AG09319 (cell line): ENCODE measurements around the gene CFAP97D2.

ENCODE experiments used
- DNase-seq: peaks from one replicate; pipeline ENCODE4 v3.0.0-alpha.2; 2010; ENCODE audit warnings: low read depth; ENCODE audit errors: extremely low read depth
- TF ChIP-seq, protein P1 (sequence below): IDR thresholded peaks from 2 replicates; pipeline ENCODE4 v1.5.1; 2011; ENCODE audit warnings: low read depth, mild to moderate bottlenecking, inconsistent platforms, low read length, moderate library complexity

CFAP97D2 gene

DNA sequence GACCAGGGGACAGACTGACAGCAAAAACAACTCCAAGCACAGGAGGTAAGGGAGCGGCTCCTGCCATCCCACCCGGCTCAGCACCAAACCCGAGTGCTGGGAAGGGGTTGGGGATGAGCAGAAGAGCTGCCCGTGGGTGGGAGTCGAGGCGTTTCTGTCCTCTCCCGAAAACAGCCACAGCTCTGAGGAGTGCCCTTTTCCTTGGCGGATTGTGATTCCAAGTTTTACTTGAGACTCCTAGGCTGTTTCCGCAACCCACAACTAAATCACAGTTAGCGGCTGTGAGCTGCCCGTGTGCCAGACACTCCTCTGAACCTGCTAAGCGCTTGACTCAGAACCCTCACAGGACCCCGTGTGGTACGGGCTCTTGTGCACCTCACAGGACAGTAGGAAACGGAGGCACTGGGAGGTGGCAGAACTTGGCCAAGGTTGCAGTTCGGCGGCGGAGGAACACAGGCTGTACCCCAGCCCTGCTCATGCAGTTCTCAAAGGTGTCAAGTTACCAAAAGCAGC lies 21.4 kb downstream of the CFAP97D2 start:
- DNase-seq: no peak
- TF ChIP-seq, protein P1, sequence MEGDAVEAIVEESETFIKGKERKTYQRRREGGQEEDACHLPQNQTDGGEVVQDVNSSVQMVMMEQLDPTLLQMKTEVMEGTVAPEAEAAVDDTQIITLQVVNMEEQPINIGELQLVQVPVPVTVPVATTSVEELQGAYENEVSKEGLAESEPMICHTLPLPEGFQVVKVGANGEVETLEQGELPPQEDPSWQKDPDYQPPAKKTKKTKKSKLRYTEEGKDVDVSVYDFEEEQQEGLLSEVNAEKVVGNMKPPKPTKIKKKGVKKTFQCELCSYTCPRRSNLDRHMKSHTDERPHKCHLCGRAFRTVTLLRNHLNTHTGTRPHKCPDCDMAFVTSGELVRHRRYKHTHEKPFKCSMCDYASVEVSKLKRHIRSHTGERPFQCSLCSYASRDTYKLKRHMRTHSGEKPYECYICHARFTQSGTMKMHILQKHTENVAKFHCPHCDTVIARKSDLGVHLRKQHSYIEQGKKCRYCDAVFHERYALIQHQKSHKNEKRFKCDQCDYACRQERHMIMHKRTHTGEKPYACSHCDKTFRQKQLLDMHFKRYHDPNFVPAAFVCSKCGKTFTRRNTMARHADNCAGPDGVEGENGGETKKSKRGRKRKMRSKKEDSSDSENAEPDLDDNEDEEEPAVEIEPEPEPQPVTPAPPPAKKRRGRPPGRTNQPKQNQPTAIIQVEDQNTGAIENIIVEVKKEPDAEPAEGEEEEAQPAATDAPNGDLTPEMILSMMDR: no peak

DNA sequence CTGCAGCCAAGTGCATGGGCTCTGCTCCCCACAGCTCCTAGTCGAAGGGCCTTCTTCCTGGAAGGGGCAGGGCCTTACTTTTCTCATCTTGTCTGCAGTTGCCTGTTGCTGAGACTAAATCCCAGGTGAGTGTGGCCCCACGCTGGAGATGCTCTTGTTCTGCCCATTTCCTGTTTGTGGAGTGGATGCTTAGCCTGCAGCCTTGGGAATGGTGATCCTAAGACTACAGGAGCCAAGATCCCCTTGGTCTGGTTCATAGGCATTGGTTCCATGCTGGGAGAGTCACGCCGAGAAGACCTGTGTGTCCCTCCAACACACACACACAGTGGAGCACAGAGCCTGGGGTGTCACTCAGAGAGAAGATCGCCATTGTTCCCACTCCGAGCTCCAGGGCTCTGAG lies 23.5 kb downstream of the CFAP97D2 start:
- no peak for DNase-seq
- TF ChIP-seq, protein P1: no peak

DNA sequence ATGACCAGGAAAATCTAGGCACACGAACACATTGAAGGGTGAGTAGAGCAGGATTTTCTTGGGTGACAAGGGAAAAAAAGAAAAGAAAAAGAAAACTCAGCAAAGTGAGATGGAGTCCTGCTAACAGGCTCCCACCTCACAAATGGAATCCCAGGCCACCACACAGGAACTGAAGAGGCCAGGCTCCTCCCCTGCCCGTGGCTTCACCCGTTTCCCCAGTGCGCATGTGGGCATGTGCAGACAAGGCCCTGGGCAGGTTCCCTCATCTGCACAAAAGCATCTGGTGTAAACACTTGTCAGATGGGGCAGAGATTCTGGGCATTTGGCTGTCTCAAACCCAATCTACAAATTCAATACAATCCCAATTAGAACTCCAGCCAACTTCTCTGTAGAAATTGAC lies 24.5 kb downstream of the CFAP97D2 start:
- no peak for DNase-seq
- TF ChIP-seq, protein P1: no peak

DNA sequence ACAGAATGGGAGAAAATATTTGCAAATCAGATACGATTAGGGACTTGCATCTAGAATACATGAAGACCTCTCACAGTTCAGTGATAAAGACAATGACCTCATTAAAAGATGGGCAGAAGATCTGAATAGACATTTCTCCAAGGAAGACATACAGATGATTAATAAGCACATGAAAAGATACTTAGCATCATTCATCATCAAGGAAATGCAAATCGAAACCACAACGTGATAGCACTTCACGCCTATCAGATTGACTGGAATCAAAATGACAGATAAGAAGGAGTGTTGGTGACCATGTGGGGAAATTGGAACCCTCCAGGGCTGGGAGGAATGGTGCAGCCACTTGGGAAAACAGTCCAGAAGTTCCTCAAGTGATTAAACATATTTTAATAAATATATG lies 25.8 kb downstream of the CFAP97D2 start:
- TF ChIP-seq, protein P1: no peak
- DNase-seq: no peak

DNA sequence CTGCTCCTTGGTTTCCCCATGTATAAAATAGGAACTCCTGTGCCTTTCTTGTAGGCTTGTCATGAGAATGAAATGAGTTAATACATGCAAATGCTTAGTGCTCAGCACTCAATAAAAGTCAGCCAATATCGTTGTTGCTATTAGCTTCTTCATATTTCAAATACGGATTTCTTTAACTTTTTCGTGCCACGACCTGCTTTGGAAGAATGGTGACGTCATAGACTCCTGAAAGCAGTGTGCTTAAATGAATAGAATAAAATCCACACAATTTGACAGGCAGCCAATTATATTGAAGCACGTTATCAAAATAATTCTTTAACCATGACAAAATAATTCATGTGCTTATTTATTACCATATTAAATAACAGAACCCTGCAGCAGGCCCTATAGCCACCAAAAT lies 29.1 kb downstream of the CFAP97D2 start:
- DNase-seq: no peak
- TF ChIP-seq, protein P1: no peak

DNA sequence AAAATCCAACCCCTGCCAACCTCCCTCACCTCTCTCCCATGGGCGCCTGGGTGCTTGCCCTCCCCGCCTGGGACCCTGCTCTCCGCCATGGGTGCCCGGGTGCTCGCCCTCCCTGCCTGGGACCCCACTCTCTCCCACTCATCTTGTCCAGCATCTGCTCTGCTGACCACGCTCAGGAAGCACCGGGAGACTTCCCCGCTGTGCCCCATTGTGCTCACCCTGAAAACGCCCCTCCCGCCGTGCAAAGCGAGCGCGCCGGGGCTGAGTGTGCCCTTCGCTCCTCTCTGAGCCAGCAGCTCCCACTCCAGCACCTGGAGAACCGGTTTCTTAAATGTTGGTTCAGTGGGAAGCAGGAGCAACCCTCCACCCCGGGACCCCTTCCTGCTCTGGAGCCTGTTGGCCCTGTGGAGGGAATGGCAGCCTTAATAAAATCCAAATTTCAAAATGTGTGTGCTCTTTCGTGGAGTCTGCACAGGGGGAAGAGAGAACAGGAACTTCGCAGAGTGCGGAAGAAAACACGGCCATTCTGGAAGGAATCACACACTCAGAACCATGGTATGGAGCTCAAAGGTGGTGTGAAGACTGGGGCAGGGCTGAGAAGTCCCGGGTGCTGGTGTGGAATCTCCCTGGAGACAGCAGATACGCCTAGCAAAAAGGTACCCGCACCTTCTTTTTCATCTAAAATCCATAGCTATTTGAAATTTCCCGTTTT lies 32.5 kb downstream of the CFAP97D2 start:
- TF ChIP-seq, protein P1: no peak
- DNase-seq: no peak

DNA sequence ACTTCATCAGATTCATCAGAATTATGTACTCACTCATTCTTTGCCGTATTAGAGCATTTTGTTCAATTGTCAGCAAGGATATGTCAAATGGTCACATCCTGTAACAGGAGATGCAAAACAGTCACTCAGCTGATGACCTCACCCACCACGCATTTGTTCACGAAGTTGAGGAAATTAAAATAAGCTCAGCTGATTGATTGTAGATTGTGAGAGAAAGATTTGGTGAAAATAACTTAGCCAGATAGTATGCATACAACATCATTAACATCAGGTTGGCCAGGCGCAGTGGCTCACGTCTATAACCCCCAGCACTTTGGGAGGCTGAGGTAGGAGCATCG lies 33.1 kb downstream of the CFAP97D2 start:
- no peak for DNase-seq
- TF ChIP-seq, protein P1: no peak
